HG03521 (cell line): ENCODE results near the gene TARDBP.
"Not testable (repeated sequence)": the region's sequence is repeated elsewhere in the genome, so short reads cannot be mapped to it uniquely, and the experiment has no call there.

ENCODE experiments used
- ATAC-seq: cut with Tn5 transposase; IDR thresholded peaks from one replicate; pipeline ENCODE4 v1.9.1; 2021; ENCODE audit warnings: mild to moderate bottlenecking, moderate library complexity; ENCODE audit not compliant: unreplicated experiment

TARDBP gene

GRCh38 chr1:10992004-10992403 lies 20.4 kb upstream of the TARDBP start:
- not testable (repeated sequence) for ATAC-seq

- no peak for ATAC-seq
Measured at GRCh38 chr1:10992864-10993263, 19.6 kb upstream of the TARDBP start.

- ATAC-seq: no peak
Measured at GRCh38 chr1:10996100-10996499, 16.4 kb upstream of the TARDBP start.

GRCh38 chr1:11000526-11000925 lies 11.9 kb upstream of the TARDBP start:
- ATAC-seq: no peak

- peak; percentile 3 for ATAC-seq
Measured at GRCh38 chr1:11013160-11013531, 692 bp downstream of the TARDBP start.

- ATAC-seq: not testable (repeated sequence)
Measured at GRCh38 chr1:11019358-11019757, 6.9 kb downstream of the TARDBP start.

- ATAC-seq: no peak
Measured at GRCh38 chr1:11019971-11020370, 7.5 kb downstream of the TARDBP start.

- no peak for ATAC-seq
Measured at GRCh38 chr1:11023201-11023600, 10.7 kb downstream of the TARDBP start.

- no peak for ATAC-seq
Measured at GRCh38 chr1:11024154-11024873, 11.9 kb downstream of the TARDBP start.

- ATAC-seq: no peak
Measured at GRCh38 chr1:11024874-11025203, 12.4 kb downstream of the TARDBP start.

GRCh38 chr1:11025618-11026017 lies 13.2 kb downstream of the TARDBP start:
- ATAC-seq: no peak

- ATAC-seq: no peak
Measured at GRCh38 chr1:11026052-11026451, 13.6 kb downstream of the TARDBP start.

- no peak for ATAC-seq
Measured at GRCh38 chr1:11026903-11027302, 14.4 kb downstream of the TARDBP start.

GRCh38 chr1:11027316-11027715 lies 14.9 kb downstream of the TARDBP start:
- no peak for ATAC-seq

- ATAC-seq: no peak
Measured at GRCh38 chr1:11028018-11028417, 15.6 kb downstream of the TARDBP start.

- no peak for ATAC-seq
Measured at GRCh38 chr1:11030865-11031264, 18.4 kb downstream of the TARDBP start.

GRCh38 chr1:11031624-11032262 lies 19.3 kb downstream of the TARDBP start:
- ATAC-seq: no peak

- not testable (repeated sequence) for ATAC-seq
Measured at GRCh38 chr1:11037019-11037739, 24.7 kb downstream of the TARDBP start.

GRCh38 chr1:11037740-11038182 lies 25.3 kb downstream of the TARDBP start:
- ATAC-seq: no peak

- ATAC-seq: no peak
Measured at GRCh38 chr1:11039351-11040104, 27.1 kb downstream of the TARDBP start.

GRCh38 chr1:11040105-11040429 lies 27.6 kb downstream of the TARDBP start:
- ATAC-seq: not testable (repeated sequence)
